ENCODE measurements around the gene SPESP1. TPM values are rescaled to one million over a fixed set of nuclear protein-coding genes. Genes with fewer than 3 reads are reported as not detected.

Gene SPESP1
- total RNA-seq, 1 donor from 2014 or later: 2.1 TPM

Other genes with a start within 250 kb of the SPESP1 start
- 259 and 265 TPM in 2 replicates for gene ANP32A, start 109.6 kb upstream of the SPESP1 start, total RNA-seq
- gene NOX5, start 84.2 kb downstream of the SPESP1 start, total RNA-seq: 0.21 TPM in 1 of 2 replicates, not detected in the other
- 2.4 and 2.5 TPM in 2 replicates for gene GLCE, start 230.1 kb downstream of the SPESP1 start, total RNA-seq

All from activated T-helper 2 cell treated with anti-CD3 and anti-CD28 coated beads, Interferon-gamma antibody, Interleukin-2, Interleukin-4, amounts not matched to agents 10 μg/mL and 5 μg/mL and 100 μg/mL, durations not matched to agents 14 hours and 24 hours and 36 hours (primary cell).